NK-92 (cell line): Measurements from ENCODE around the gene NR5A1.

Experiments used
- DNase-seq: peaks from one replicate; lab custom pipeline; 2025; ENCODE audit not compliant: unreplicated experiment; lab: John Stamatoyannopoulos, UW

The NR5A1 gene

DNA sequence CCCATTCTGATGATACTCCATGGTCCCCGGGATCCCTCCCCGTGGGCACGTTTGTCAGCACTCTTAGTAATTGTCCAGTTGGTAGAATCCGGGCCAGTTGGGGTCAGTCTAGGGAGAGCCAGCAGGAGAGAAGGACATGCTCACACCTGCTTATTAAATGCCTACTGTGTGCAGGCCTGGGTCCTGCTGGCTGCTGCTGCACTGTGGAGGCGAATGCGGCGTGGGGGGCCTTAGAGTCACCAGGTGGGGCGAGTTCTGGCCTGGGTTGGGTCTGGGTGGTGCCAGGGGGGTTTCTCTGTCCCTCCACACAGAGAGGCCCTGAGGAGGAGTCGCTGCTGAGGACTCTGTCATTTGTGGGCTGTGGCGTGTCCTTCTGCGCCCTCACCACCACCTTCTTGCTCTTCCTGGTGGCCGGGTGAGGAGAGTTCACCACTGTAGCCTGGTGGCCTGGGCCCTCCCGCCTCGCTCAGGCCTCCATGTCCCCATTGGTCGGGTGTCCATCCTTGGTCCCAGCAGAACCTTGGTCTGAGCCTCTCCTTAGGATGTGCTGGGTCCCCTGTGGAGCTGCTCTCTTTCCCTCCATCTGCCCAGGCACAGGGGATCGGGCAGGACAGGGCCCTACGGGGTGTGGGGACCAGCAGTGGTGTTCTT lies 39.7 kb downstream of the NR5A1 start:
- no peak for DNase-seq

DNA sequence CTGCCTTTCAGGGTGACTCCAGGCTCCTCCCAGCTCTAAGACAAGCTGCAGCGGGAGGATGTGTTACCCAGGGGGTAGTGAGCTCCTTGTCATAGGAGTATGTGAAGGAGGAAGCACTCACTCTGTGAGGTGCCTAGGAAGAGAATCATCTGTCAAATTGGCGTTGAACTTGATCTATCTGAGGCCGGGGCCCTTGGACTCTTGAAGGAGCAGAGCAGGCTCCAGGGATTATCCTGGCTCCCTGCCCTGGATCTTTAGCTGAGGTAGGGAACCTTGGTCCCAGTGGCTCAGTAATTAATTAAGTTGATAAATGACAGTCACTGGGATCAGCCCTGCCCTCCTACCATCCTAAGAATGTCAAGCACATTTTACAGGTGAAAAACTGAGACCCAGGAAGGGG lies 41.5 kb downstream of the NR5A1 start:
- no peak for DNase-seq

- DNase-seq, result no peak
These were observed 44.5 kb downstream of the NR5A1 start for GRCh38 chr9:124462739-124463138.

- DNase-seq, result no peak
These were observed 48.8 kb downstream of the NR5A1 start for GRCh38 chr9:124458441-124458840.

GRCh38 chr9:124457887-124458431 lies 49.2 kb downstream of the NR5A1 start:
- no peak for DNase-seq

- DNase-seq, result no peak
These were observed 49.9 kb downstream of the NR5A1 start for GRCh38 chr9:124457079-124457886.

- DNase-seq, result no peak
These were observed 50.7 kb downstream of the NR5A1 start for GRCh38 chr9:124456341-124457078.

DNA sequence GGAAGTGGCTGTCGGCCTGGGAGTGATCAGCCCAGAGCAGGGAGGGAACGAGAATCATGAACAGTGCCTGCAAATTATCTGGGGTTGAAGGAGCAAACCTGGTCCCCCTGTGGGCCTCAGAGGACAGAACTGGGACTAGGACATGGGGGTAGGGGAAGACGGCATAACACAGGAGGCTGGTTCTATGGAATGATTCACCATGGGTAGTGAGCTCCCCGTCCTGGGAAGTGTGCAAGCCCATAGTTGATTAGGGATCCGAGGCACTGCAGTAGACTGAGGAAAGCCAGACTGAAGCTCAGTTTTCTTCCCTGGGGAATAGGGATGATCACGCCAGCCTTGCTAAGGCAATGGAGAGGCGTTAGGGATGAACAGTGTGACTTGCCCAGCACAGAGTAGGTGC lies 51.4 kb downstream of the NR5A1 start:
- no peak for DNase-seq

GRCh38 chr9:124454791-124455443 lies 52.3 kb downstream of the NR5A1 start:
- no peak for DNase-seq

- DNase-seq, result no peak
These were observed 52.9 kb downstream of the NR5A1 start for GRCh38 chr9:124454296-124454695.

GRCh38 chr9:124453586-124454191 lies 53.5 kb downstream of the NR5A1 start:
- no peak for DNase-seq

DNA sequence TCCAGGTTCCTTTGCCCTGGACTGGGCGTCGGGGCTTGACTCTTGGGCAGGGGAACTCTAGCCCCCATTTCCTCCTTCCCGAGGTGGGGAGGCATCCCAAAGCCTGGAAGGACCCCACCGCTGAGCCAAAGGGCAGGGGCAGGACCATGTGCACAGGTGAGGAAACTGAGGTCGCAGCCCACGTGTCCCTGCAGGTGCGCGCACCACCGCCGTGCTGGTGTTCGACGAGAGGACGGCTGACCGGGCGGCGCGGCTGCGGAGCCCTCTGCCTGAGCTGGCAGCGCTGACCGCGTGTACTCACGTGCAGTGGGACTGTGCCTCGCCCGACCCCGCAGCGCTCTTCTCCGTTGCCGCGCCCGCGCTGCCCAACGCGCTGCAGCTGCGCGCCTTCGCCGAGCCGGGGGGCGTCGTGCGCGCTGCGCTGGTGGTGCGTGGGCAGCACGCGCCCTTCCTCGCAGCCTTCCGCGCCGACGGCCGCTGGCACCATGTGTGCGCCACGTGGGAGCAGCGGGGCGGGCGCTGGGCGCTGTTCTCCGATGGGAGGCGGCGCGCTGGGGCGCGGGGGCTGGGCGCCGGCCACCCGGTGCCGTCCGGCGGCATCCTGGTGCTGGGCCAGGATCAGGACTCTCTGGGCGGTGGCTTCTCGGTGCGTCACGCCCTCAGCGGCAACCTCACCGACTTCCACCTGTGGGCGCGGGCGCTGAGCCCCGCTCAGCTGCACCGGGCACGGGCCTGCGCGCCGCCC lies 54.2 kb downstream of the NR5A1 start:
- no peak for DNase-seq

GRCh38 chr9:124452326-124452725 lies 54.9 kb downstream of the NR5A1 start:
- no peak for DNase-seq

- no peak for DNase-seq
These were observed 56.1 kb downstream of the NR5A1 start for GRCh38 chr9:124450931-124451661.

DNA sequence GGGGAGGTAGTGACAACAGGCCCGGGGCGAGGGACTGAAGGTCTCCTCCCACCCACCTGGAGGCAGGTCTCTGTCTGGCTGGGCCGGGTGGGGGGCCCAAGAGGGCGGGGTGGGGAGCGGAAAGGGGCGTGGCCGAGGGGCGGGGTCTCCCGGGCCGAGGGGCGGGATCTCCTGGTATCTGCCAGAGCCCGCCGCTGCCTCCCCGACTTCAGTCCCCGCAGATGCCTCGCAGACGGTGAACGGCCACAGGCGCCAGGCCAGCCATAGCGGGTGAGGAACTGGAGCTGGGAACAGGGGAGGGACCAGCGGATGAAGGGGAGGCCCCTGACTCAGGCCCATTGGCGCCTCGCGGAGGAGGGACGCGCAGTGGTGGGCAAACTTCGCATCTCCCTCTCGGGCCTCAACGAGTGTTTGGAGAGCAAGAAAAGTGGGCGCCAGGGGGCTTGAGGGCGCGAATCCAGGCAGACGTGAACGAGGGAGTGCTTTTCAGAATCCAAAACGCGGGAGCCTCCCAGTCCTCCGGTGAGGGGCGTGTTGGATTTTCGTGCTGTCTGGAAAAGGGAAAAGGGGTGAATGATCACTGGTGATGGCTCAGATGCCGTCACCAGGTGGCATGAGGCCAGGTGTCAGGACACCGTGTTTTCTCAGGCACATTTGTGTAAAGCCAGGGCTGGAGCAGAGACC lies 56.8 kb downstream of the NR5A1 start, which contains the start of gene ADGRD2:
TSS of gene ADGRD2 (plus strand) at position 211 of the 684 bp plus-strand sequence. CDS start 1,216 bp downstream, outside the sequence.
- DNase-seq, result no peak

- DNase-seq, result no peak
These were observed 57.6 kb downstream of the NR5A1 start for GRCh38 chr9:124449381-124450151.

- no peak for DNase-seq
These were observed 59.2 kb downstream of the NR5A1 start for GRCh38 chr9:124448019-124448418.

DNA sequence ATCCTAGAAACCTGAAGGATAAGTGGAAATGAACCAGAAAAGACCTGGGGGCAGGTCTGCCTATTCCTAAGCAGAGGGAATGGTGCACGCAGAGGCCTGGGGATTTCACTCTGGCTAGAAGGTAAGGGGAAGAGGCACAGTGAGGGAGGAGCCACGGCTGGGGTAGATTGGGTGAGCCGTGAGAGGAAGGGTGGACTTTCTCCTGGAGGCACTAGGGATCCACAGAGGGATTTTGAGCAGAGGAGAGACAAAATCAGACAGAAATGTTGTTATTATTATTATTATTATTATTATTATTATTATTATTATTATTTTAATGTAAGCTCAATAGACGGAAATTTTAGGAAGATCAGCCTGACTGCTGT lies 59.9 kb downstream of the NR5A1 start:
- no peak for DNase-seq
